Aortic smooth muscle cell (primary cell): Measurements from ENCODE around the gene PLA1A. TPM values are rescaled to one million over a fixed set of nuclear protein-coding genes. Genes with fewer than 3 reads are reported as not detected.

Source experiments
- total RNA-seq: library from RNA; depleted of rRNA; stranded (reverse); fragments of >200 nt; gene quantifications from 2 replicates; pipeline ENCODE4 v1.2.3, GENCODE V29; 2014

The PLA1A gene
- 0.25 TPM in 1 of 2 replicates, not detected in the other for total RNA-seq

GRCh38 chr3:119597548-119598288 is at the start of gene PLA1A:
Gene PLA1A, plus strand, starts transcription at chr3:119597885. Its CDS starts 29 bp downstream, at chr3:119597914.

GRCh38 chr3:119559441-119559963 is 38.2 kb upstream of the PLA1A start, which contains the start of gene CD80:
Gene CD80, minus strand, starts transcription at chr3:119559614. Its CDS starts 1,886 bp downstream, at chr3:119557728.

GRCh38 chr3:119579366-119580066 is 18.2 kb upstream of the PLA1A start, which contains the start of gene ADPRH:
Gene ADPRH, plus strand, starts transcription at chr3:119579492. Its CDS starts 2,678 bp downstream, at chr3:119582170.

GRCh38 chr3:119660474-119661440 is 63.1 kb downstream of the PLA1A start, which contains the start of gene POPDC2:
Gene POPDC2, minus strand, starts transcription at chr3:119660589. Its CDS starts 166 bp downstream, at chr3:119660423.

GRCh38 chr3:119676771-119677640 is 79.3 kb downstream of the PLA1A start, which contains the start of gene COX17:
Gene COX17, minus strand, starts transcription at chr3:119677406. Its CDS starts 96 bp downstream, at chr3:119677310.

Other genes starting within 250 kb of the PLA1A start
- 47.7 and 50.1 TPM in 2 replicates for gene TMEM39A, start 134.3 kb upstream of the PLA1A start, total RNA-seq
- 21.1 and 21.8 TPM in 2 replicates for gene POGLUT1, start 128.9 kb upstream of the PLA1A start, total RNA-seq
- 49.1 and 53.8 TPM in 2 replicates for gene TIMMDC1, start 99.3 kb upstream of the PLA1A start, total RNA-seq
- gene CD80, start 38.3 kb upstream of the PLA1A start, total RNA-seq, result 0.13 TPM in 1 of 2 replicates, not detected in the other
- 3.6 and 4.0 TPM in 2 replicates for gene ADPRH, start 18.4 kb upstream of the PLA1A start, total RNA-seq
- 0.25 and 0.40 TPM in 2 replicates for gene POPDC2, start 62.7 kb downstream of the PLA1A start, total RNA-seq
- gene COX17, start 79.5 kb downstream of the PLA1A start, total RNA-seq, result 23.1 and 32.6 TPM in 2 replicates
- gene CFAP91, start 105.1 kb downstream of the PLA1A start, total RNA-seq, result 0.68 and 0.79 TPM in 2 replicates
- gene NR1I2, start 184.2 kb downstream of the PLA1A start, total RNA-seq, result under 0.01 and 0.06 TPM in 2 replicates